ENCODE results near the gene PRRC2A.

Gene PRRC2A

GRCh38 chr6:31634969-31635575 lies 14.6 kb downstream of the PRRC2A start:
- no peak overlapping the region for H3K9ac ChIP-seq
- no peaks in the 10 kb centered on the region for H4K20me1 ChIP-seq (ENCODE audit: insufficient read depth)
- H3K4me2 ChIP-seq: no peak overlapping the region

GRCh38 chr6:31636698-31637596 lies 16.4 kb downstream of the PRRC2A start:
- TF ChIP-seq, protein P1, sequence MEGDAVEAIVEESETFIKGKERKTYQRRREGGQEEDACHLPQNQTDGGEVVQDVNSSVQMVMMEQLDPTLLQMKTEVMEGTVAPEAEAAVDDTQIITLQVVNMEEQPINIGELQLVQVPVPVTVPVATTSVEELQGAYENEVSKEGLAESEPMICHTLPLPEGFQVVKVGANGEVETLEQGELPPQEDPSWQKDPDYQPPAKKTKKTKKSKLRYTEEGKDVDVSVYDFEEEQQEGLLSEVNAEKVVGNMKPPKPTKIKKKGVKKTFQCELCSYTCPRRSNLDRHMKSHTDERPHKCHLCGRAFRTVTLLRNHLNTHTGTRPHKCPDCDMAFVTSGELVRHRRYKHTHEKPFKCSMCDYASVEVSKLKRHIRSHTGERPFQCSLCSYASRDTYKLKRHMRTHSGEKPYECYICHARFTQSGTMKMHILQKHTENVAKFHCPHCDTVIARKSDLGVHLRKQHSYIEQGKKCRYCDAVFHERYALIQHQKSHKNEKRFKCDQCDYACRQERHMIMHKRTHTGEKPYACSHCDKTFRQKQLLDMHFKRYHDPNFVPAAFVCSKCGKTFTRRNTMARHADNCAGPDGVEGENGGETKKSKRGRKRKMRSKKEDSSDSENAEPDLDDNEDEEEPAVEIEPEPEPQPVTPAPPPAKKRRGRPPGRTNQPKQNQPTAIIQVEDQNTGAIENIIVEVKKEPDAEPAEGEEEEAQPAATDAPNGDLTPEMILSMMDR (conservative IDR thresholded peaks at IDR 0.05; ENCODE audit: low read depth, low read length): no peak
- no peaks in the 10 kb centered on the region for H3K27me3 ChIP-seq (ENCODE audit: insufficient read depth, low read depth)
- H3K27ac ChIP-seq: no peak overlapping the region
- H3K4me2 ChIP-seq: no peak overlapping the region
- H3K36me3 ChIP-seq (ENCODE audit: insufficient read depth): peaks cover 6% of the 10 kb centered on the region; the same call in 1 of the 2 replicates
- no peak overlapping the region for H3K9ac ChIP-seq
- no peak overlapping the region for H3K4me3 ChIP-seq (IDR thresholded peaks at IDR 0.05; ENCODE audit: insufficient read depth, low read depth, low read length)
- no peaks in the 10 kb centered on the region for H3K4me1 ChIP-seq (ENCODE audit: low read depth, poor library complexity, severe bottlenecking)
- H4K20me1 ChIP-seq (ENCODE audit: insufficient read depth): no peaks in the 10 kb centered on the region
- H3K79me2 ChIP-seq (ENCODE audit: insufficient read depth, low read depth): no peaks in the 10 kb centered on the region
- H2AFZ ChIP-seq (ENCODE audit: low read depth): no peak overlapping the region

More at GRCh38 chr6:31634969-31635575, 14.6 kb downstream of the PRRC2A start:
- TF ChIP-seq, protein P1 (conservative IDR thresholded peaks at IDR 0.05; ENCODE audit: low read depth, low read length): no peak
- no peaks in the 10 kb centered on the region for H3K4me1 ChIP-seq (ENCODE audit: low read depth, poor library complexity, severe bottlenecking)
- no peaks in the 10 kb centered on the region for H3K79me2 ChIP-seq (ENCODE audit: insufficient read depth, low read depth)
- H3K36me3 ChIP-seq (ENCODE audit: insufficient read depth): peaks cover 8% of the 10 kb centered on the region; the same call in 1 of the 2 replicates
- no peak overlapping the region for H2AFZ ChIP-seq (ENCODE audit: low read depth)
- H3K27ac ChIP-seq: no peak overlapping the region
- H3K4me3 ChIP-seq (IDR thresholded peaks at IDR 0.05; ENCODE audit: insufficient read depth, low read depth, low read length): no peak overlapping the region
- H3K27me3 ChIP-seq (ENCODE audit: insufficient read depth, low read depth): no peaks in the 10 kb centered on the region

DNA sequence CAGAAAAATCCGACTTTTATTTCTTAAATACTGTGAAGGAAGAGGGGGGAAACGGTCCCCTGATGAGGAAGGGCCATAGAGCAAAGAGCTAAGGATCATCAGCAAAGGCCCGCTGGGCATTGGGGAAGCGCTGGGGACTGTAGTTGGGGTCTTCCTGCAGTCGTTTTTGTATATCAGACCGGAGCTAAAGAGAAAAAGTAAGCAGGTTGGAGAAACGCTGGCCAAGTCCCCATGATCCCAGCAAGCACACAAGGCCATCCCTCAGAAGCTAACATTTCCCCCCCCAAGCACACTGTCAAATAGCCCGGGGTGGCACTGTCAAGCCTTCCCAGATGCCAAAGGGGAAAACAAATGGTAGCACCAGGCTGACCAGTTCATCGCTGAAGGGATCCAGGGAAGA lies 18.5 kb downstream of the PRRC2A start:
- no peak overlapping the region for H3K27ac ChIP-seq
- no peaks in the 10 kb centered on the region for H4K20me1 ChIP-seq (ENCODE audit: insufficient read depth)
- no peak overlapping the region for H3K9ac ChIP-seq

DNA sequence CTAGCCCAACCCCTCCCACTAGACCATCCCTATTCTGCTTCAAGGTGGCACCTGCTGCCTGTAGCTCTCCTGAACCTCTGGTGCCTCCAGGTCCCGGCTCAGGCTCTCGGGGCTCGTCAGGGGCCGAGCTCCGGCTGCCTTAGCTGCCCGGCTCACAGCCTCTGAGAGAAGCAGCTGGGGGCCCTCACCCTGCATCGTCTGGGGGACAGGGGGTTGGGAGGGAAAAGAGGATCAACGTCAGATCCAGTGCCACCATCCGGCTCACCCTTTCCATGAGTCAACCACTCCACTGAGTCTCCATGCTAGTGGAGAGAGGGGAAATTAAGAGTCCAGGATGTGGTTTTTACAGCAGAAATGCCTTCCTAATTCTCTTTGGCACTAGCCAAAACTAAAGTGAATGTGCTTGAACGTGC lies 18.9 kb downstream of the PRRC2A start:
- Histone ChIP-seq H2AFZ (ENCODE audit: low read depth) (no peak overlapping the region), H3K79me2 (ENCODE audit: insufficient read depth, low read depth) (no peaks in the 10 kb centered on the region)

More for the DNA sequence above, 18.5 kb downstream of the PRRC2A start:
- no peak overlapping the region for H3K4me2 ChIP-seq
- peaks cover 5% of the 10 kb centered on the region; the same call in 1 of the 2 replicates for H3K36me3 ChIP-seq (ENCODE audit: insufficient read depth)
- H3K79me2 ChIP-seq (ENCODE audit: insufficient read depth, low read depth): no peaks in the 10 kb centered on the region
- no peaks in the 10 kb centered on the region for H3K4me1 ChIP-seq (ENCODE audit: low read depth, poor library complexity, severe bottlenecking)
- TF ChIP-seq, protein P1 (conservative IDR thresholded peaks at IDR 0.05; ENCODE audit: low read depth, low read length): no peak
- no peak overlapping the region for H3K4me3 ChIP-seq (IDR thresholded peaks at IDR 0.05; ENCODE audit: insufficient read depth, low read depth, low read length)
- H2AFZ ChIP-seq (ENCODE audit: low read depth): no peak overlapping the region
- no peaks in the 10 kb centered on the region for H3K27me3 ChIP-seq (ENCODE audit: insufficient read depth, low read depth)

More for the DNA sequence above, 18.9 kb downstream of the PRRC2A start:
- Histone ChIP-seq H3K36me3 (ENCODE audit: insufficient read depth) (peaks cover 1% of the 10 kb centered on the region; the same call in 1 of the 2 replicates), H3K4me2 (no peak overlapping the region), H3K9ac (no peak overlapping the region), H3K27ac (no peak overlapping the region), H3K4me3 (IDR thresholded peaks at IDR 0.05; ENCODE audit: insufficient read depth, low read depth, low read length) (no peak overlapping the region), H3K4me1 (ENCODE audit: low read depth, poor library complexity, severe bottlenecking) (no peaks in the 10 kb centered on the region), H4K20me1 (ENCODE audit: insufficient read depth) (no peaks in the 10 kb centered on the region), H3K27me3 (ENCODE audit: insufficient read depth, low read depth) (no peaks in the 10 kb centered on the region)
- TF ChIP-seq, protein P1 (conservative IDR thresholded peaks at IDR 0.05; ENCODE audit: low read depth, low read length): no peak
